Calu3 (cell line): Measurements from ENCODE around the gene TAS1R1. TPM values are rescaled to one million over a fixed set of nuclear protein-coding genes. Genes with fewer than 3 reads are reported as not detected.

Experiments
- Bru-seq: library from RNA; stranded (reverse); fragments of 400-500 nt; gene quantifications from one replicate; lab custom pipeline; 2021; lab: Mats Ljungman, UMichigan
- BruChase-seq, 2 experiments: library from RNA; stranded (reverse); fragments of 400-500 nt; gene quantifications; one replicate each; lab custom pipeline; 2021; lab: Mats Ljungman, UMichigan
- BruUV-seq: library from RNA; stranded (reverse); fragments of 400-500 nt; replicated peaks from 2 replicates; lab custom pipeline; 2021; lab: Mats Ljungman, UMichigan
- CTCF ChIA-PET: fragments of 300-600 bp; sonication (Branson Sonifier 250); formaldehyde crosslinking; loops from one replicate; lab custom pipeline; 2022; ENCODE audit warnings: antibody characterized with exemption; lab: Charles Lee
- DNase-seq: peaks from one replicate; pipeline ENCODE4 v3.0.0; 2022
- H3K27ac Mint-ChIP-seq: one replicate; pipeline ENCODE4 v1.8.0; 2022; ENCODE audit warnings: mixed read lengths; ENCODE audit not compliant: unreplicated experiment
- H3K27me3 Mint-ChIP-seq: one replicate; pipeline ENCODE4 v1.8.0; 2022; ENCODE audit warnings: mixed read lengths; ENCODE audit not compliant: unreplicated experiment
- H3K36me3 Mint-ChIP-seq: one replicate; pipeline ENCODE4 v1.8.0; 2022; ENCODE audit warnings: mild to moderate bottlenecking, moderate library complexity, mixed read lengths; ENCODE audit not compliant: insufficient read depth, unreplicated experiment
- H3K4me1 Mint-ChIP-seq: one replicate; pipeline ENCODE4 v1.8.0; 2022; ENCODE audit warnings: mild to moderate bottlenecking, low read depth, mixed read lengths; ENCODE audit not compliant: unreplicated experiment
- H3K4me3 Mint-ChIP-seq: one replicate; pipeline ENCODE4 v1.8.0; 2022; ENCODE audit warnings: mild to moderate bottlenecking, low read depth, moderate library complexity, mixed read lengths; ENCODE audit not compliant: unreplicated experiment
- H3K9me3 Mint-ChIP-seq: one replicate; pipeline ENCODE4 v1.8.0; 2022; ENCODE audit warnings: low read depth, mixed read lengths; ENCODE audit not compliant: unreplicated experiment
- intact Hi-C: fragments of 100-400 bp; cut with micrococcal nuclease; formaldehyde crosslinking; loops from one replicate; pipeline ENCODE4 v1.10.0; 2022; ENCODE audit not compliant: unreplicated experiment
- long read RNA-seq: library from polyadenylated mRNA; stranded (forward); transcript quantifications from one replicate; pipeline ENCODE4 v2.0.0, GENCODE V29; 2022
- total RNA-seq: library from RNA; stranded (reverse); gene quantifications from 2 replicates; pipeline ENCODE4 v1.2.3, GENCODE V29; 2022
- TF ChIP-seq, protein P1 (sequence below): fragments of 200-600 bp; IDR thresholded peaks from one replicate; pipeline ENCODE4 v1.8.0; 2022; ENCODE audit warnings: antibody characterized with exemption; ENCODE audit not compliant: unreplicated experiment

The TAS1R1 gene
- total RNA-seq: not detected in 2 replicates
- Bru-seq, nascent RNA: not detected
- not detected for BruChase-seq, experiment 1, labeled RNA remaining after a 6-hour chase
- BruChase-seq, experiment 2, labeled RNA remaining after a 2-hour chase: percentile 4 among the genes with signal in this experiment
- long read RNA-seq: 0 reads

- BruUV-seq: no TSS peak
- no peaks in the 10 kb centered on the region for H3K27me3 Mint-ChIP-seq
- no peak within 1 kb of the TSS for H3K27ac Mint-ChIP-seq
- DNase-seq: no peak
- intact Hi-C loops: loop anchor here (10.0 kb wide), 1 partner anchor 50 kb away; the partner anchor contains the start of gene KLHL21
- CTCF ChIA-PET: interaction anchor here (1.0 kb wide), 1 partner anchor 84 kb away, joined by 3 read pairs; no protein-coding TSS in a partner anchor
- H3K4me1 Mint-ChIP-seq: peaks cover 7% of the 10 kb centered on the region
- peak within 1 kb of the TSS; percentile 62 for H3K4me3 Mint-ChIP-seq
- TF ChIP-seq, protein P1, sequence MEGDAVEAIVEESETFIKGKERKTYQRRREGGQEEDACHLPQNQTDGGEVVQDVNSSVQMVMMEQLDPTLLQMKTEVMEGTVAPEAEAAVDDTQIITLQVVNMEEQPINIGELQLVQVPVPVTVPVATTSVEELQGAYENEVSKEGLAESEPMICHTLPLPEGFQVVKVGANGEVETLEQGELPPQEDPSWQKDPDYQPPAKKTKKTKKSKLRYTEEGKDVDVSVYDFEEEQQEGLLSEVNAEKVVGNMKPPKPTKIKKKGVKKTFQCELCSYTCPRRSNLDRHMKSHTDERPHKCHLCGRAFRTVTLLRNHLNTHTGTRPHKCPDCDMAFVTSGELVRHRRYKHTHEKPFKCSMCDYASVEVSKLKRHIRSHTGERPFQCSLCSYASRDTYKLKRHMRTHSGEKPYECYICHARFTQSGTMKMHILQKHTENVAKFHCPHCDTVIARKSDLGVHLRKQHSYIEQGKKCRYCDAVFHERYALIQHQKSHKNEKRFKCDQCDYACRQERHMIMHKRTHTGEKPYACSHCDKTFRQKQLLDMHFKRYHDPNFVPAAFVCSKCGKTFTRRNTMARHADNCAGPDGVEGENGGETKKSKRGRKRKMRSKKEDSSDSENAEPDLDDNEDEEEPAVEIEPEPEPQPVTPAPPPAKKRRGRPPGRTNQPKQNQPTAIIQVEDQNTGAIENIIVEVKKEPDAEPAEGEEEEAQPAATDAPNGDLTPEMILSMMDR: no peak
- H3K36me3 Mint-ChIP-seq: peaks cover 24% of the 10 kb centered on the region
- H3K9me3 Mint-ChIP-seq: no peaks in the 10 kb centered on the region
These were observed at the start of gene TAS1R1 for GRCh38 chr1:6554907-6555778. TAS1R1 (plus strand) TSS chr1:6555307; CDS start chr1:6555374, 67 bp downstream.

DNA sequence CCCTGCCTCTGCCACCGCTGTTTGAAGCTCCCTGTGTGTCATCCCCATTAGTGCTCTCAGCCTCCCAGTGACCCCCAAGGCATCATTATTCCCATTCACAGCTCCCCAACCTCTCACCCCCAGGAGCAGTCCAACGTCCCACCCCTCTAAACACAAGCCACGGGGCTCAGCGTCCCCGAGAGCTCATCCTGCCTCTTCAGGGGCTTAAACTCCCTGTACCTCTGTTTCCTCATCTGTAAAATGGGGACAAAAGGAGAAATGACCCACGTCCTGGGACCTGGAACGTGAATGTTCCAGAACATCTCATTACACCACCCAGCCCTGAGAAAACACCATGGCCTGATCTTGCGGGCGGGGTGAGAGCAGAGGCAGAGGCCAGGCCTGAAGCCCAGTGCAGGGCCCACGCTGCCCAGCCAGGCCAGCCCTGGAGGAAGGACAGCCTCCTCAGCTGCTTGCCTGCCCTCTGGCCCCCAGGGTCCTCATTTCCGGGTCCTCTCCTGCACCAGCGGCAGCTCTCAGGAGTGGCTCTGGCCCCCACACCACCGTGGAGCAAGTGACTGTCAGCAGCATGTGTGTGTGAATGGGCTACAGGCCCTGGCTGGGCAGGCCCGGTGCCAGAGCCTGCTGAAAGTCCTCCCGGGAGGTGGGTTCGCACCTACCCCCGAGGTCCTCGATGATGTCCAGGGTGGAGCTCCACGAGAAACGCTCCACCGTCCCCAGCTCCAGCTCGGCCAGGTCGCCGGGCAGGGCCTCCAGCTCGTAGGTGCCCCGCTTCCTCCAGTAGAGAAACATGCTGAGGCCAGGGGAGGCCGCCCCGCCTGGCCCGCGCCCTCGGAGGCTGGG is 49.5 kb upstream of the TAS1R1 start:
- Mint-ChIP-seq H3K4me3 (no peak overlapping the region), H3K9me3 (no peaks in the 10 kb centered on the region), H3K27ac (no peak overlapping the region), H3K36me3 (peaks cover 5% of the 10 kb centered on the region), H3K4me1 (no peaks in the 10 kb centered on the region), H3K27me3 (peaks cover 35% of the 10 kb centered on the region)
- intact Hi-C loops: no loop called here
- DNase-seq: no peak
- no TSS peak for BruUV-seq
- CTCF ChIA-PET: no interaction called here
- TF ChIP-seq, protein P1: no peak

- no peak for DNase-seq
- CTCF ChIA-PET: no interaction called here
- H3K27ac Mint-ChIP-seq: no peak overlapping the region
- no peaks in the 10 kb centered on the region for H3K9me3 Mint-ChIP-seq
- no peak overlapping the region for H3K4me3 Mint-ChIP-seq
- H3K27me3 Mint-ChIP-seq: peaks cover 27% of the 10 kb centered on the region
- intact Hi-C loops: no loop called here
- TF ChIP-seq, protein P1: no peak
- H3K36me3 Mint-ChIP-seq: peaks cover 5% of the 10 kb centered on the region
- no peaks in the 10 kb centered on the region for H3K4me1 Mint-ChIP-seq
- no TSS peak for BruUV-seq
These were observed 48.7 kb upstream of the TAS1R1 start for GRCh38 chr1:6506210-6507036.
